ENCODE data around the gene LSM3. TPM values are rescaled to one million over a fixed set of nuclear protein-coding genes. Genes with fewer than 3 reads are reported as not detected.

LSM3 gene
- polyA plus RNA-seq, 5 donors = 13.4 to 18.9 (median 16.2) TPM

- no peak for DNase-seq
Measured at GRCh38 chr3:14237457-14237856, 58.8 kb downstream of the LSM3 start.

GRCh38 chr3:14238356-14238755 is 59.7 kb downstream of the LSM3 start:
- no peak for DNase-seq

- no peak for DNase-seq
Measured at GRCh38 chr3:14238930-14239329, 60.3 kb downstream of the LSM3 start.

GRCh38 chr3:14239940-14240339 is 61.3 kb downstream of the LSM3 start:
- no peak for DNase-seq

- DNase-seq = no peak
Measured at GRCh38 chr3:14240366-14240765, 61.7 kb downstream of the LSM3 start.

- DNase-seq = no peak
Measured at GRCh38 chr3:14241716-14242115, 63.1 kb downstream of the LSM3 start.

- DNase-seq = no peak
Measured at GRCh38 chr3:14242490-14243311, 64.1 kb downstream of the LSM3 start.

GRCh38 chr3:14243782-14244181 is 65.2 kb downstream of the LSM3 start:
- DNase-seq = no peak

- DNase-seq = no peak
Measured at GRCh38 chr3:14244521-14245247, 66.1 kb downstream of the LSM3 start.

GRCh38 chr3:14245248-14245639 is 66.6 kb downstream of the LSM3 start:
- no peak for DNase-seq

- no peak for DNase-seq
Measured at GRCh38 chr3:14245822-14246221, 67.2 kb downstream of the LSM3 start.

- DNase-seq = no peak
Measured at GRCh38 chr3:14246414-14246813, 67.8 kb downstream of the LSM3 start.

GRCh38 chr3:14248477-14248848 is 69.8 kb downstream of the LSM3 start:
- no peak for DNase-seq

- no peak for DNase-seq
Measured at GRCh38 chr3:14248849-14249523, 70.4 kb downstream of the LSM3 start.

Other genes starting within 250 kb of the LSM3 start
- 10 to 100 TPM; 13.0 to 14.5 (median 13.6) TPM for gene CHCHD4, start 53.9 kb upstream of the LSM3 start, polyA plus RNA-seq (ENCODE audit: insufficient read depth in 1 of 5, insufficient read length in 5 of 5, low replicate concordance in 1 of 5)
- gene TMEM43, start 53.8 kb upstream of the LSM3 start, polyA plus RNA-seq (ENCODE audit: insufficient read depth in 1 of 5, insufficient read length in 5 of 5, low replicate concordance in 1 of 5) = 10 to 100 TPM; 61.5 to 65.8 (median 62.1) TPM
- 10 to 100 TPM; 35.7 to 49.5 (median 45.8) TPM for gene XPC, start 216 bp upstream of the LSM3 start, polyA plus RNA-seq (ENCODE audit: insufficient read depth in 1 of 5, insufficient read length in 5 of 5, low replicate concordance in 1 of 5)
- gene SLC6A6, start 223.8 kb downstream of the LSM3 start, polyA plus RNA-seq (ENCODE audit: insufficient read depth in 1 of 5, insufficient read length in 5 of 5, low replicate concordance in 1 of 5) = 10 to 100 TPM; 16.7 to 24.8 (median 17.8) TPM